ENCODE measurements around the gene SEC23IP.

The SEC23IP gene

DNA sequence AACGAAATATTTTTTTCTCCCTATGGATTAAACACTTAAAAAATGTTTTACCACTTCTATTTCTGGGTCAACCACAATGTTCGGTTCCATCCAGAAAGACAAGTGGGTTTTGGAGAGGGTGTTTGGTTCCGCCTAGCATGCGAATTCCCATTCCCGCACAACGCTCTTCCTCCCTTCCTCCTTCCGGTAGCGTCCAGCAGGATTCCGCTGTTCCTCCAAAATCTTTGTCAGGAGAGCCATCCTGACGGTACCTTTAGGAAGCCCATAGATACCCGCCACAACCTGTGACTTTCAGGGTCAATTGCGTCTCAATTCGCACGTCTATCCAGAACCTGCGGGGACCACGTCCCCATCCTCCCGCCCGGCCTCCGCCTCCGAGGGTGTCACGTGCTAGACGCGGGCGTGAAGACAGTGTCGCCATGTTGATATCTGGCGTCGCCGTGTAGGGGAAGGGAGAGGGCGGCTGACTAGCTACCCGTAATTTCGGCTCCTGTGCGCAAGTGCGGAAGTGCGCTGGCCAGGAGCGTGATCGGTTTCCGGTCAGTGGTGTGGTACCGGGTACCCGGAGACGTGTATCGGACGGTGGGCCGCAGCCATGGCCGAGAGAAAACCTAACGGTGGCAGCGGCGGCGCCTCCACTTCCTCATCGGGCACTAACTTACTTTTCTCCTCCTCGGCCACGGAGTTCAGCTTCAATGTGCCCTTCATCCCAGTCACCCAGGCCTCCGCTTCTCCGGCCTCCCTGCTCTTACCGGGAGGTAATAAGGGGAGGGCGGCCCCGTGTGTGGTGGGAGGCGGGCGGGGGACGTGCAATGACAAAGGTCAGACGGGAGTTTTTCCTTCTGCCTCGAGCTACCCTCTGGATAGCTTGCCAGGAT, at the start of gene SEC23IP:
Gene SEC23IP (plus strand): TSS at position 543 of the 878 bp plus-strand sequence. CDS start 53 bp downstream, at position 596.
- Histone ChIP-seq H3K27ac (ENCODE audit: low read depth in 2 of 2, low read length in 2 of 2) (peak within 1 kb of the TSS; percentile 75 to 78), H3K9ac (ENCODE audit: low read depth in 1 of 2, low read length in 2 of 2) (peak within 1 kb of the TSS; percentile 90 to 94), H3K4me1 (ENCODE audit: control insufficient read depth in 2 of 2, insufficient read depth in 2 of 2, low read length in 2 of 2) (peaks cover 7 to 36% of the 10 kb centered on the region in 2 donors), H3K4me3 (ENCODE audit: low read length in 2 of 2) (peak within 1 kb of the TSS; percentile 95 to 98), H3K36me3 (ENCODE audit: control insufficient read depth in 2 of 2, insufficient read depth in 2 of 2, low read length in 2 of 2) (peaks cover 0 to 6% of the 10 kb centered on the region in 2 donors), H3K27me3 (ENCODE audit: control insufficient read depth in 2 of 2, insufficient read depth in 2 of 2, low read length in 2 of 2) (no peaks in the 10 kb centered on the region), H3K9me3 (ENCODE audit: control insufficient read depth in 2 of 2, low read length in 2 of 2) (no peaks in the 10 kb centered on the region)

GRCh38 chr10:119845656-119846055, 46.9 kb upstream of the SEC23IP start:
- H3K9me3 ChIP-seq (ENCODE audit: control insufficient read depth in 2 of 2, low read length in 2 of 2) = no peaks in the 10 kb centered on the region
- no peak overlapping the region for H3K27ac ChIP-seq (ENCODE audit: low read depth in 2 of 2, low read length in 2 of 2)
- peaks cover 66 to 68% of the 10 kb centered on the region in 2 donors for H3K36me3 ChIP-seq (ENCODE audit: control insufficient read depth in 2 of 2, insufficient read depth in 2 of 2, low read length in 2 of 2)
- no peak overlapping the region for H3K9ac ChIP-seq (ENCODE audit: low read depth in 1 of 2, low read length in 2 of 2)
- H3K4me3 ChIP-seq (ENCODE audit: low read length in 2 of 2) = no peak overlapping the region
- H3K27me3 ChIP-seq (ENCODE audit: control insufficient read depth in 2 of 2, insufficient read depth in 2 of 2, low read length in 2 of 2) = no peaks in the 10 kb centered on the region
- no peaks in the 10 kb centered on the region for H3K4me1 ChIP-seq (ENCODE audit: control insufficient read depth in 2 of 2, insufficient read depth in 2 of 2, low read length in 2 of 2)

DNA sequence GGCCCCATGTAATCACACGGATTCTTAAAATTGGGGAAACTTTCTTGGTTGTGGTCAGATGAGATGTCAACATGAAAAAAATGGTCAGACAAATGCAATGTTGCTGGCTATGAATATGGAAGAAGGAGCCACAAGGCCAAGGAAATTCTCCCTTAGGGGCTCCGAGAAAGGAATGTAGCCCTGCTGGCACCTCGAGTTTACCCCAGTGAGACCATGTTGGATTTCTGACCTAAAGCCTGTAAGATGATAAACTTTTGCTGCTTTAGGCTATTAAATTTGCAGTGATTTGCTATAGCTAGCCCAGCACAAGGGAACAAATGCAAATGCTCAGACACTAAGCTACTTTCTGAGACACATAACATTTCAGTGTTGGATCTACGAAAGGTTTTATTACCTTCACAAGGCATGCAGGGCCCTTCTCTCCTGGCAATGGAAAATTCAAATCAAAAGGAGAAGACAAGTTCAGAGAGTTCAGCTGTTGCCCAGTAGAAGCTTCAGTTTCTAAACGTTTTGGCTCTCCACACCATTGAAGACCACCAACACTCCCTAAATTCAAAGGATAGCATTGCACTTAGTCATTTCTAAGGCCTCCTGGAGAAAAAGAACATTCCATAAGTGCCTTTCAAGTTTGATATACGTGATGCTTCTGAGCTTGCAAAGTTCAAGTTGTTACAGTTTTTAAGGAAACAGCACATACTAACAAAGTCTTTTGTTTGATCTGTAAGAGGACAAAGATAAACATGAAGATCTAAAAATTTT, 43.3 kb upstream of the SEC23IP start:
- no peak overlapping the region for H3K27ac ChIP-seq (ENCODE audit: low read depth in 2 of 2, low read length in 2 of 2)
- H3K4me1 ChIP-seq (ENCODE audit: control insufficient read depth in 2 of 2, insufficient read depth in 2 of 2, low read length in 2 of 2) = no peaks in the 10 kb centered on the region
- H3K36me3 ChIP-seq (ENCODE audit: control insufficient read depth in 2 of 2, insufficient read depth in 2 of 2, low read length in 2 of 2) = peaks cover 38 to 64% of the 10 kb centered on the region in 2 donors
- H3K9me3 ChIP-seq (ENCODE audit: control insufficient read depth in 2 of 2, low read length in 2 of 2) = no peaks in the 10 kb centered on the region
- H3K4me3 ChIP-seq (ENCODE audit: low read length in 2 of 2) = no peak overlapping the region
- H3K27me3 ChIP-seq (ENCODE audit: control insufficient read depth in 2 of 2, insufficient read depth in 2 of 2, low read length in 2 of 2) = no peaks in the 10 kb centered on the region
- H3K9ac ChIP-seq (ENCODE audit: low read depth in 1 of 2, low read length in 2 of 2) = no peak overlapping the region

GRCh38 chr10:119849944-119850343, 42.6 kb upstream of the SEC23IP start:
- H3K27ac ChIP-seq (ENCODE audit: low read depth in 2 of 2, low read length in 2 of 2) = no peak overlapping the region
- no peak overlapping the region for H3K9ac ChIP-seq (ENCODE audit: low read depth in 1 of 2, low read length in 2 of 2)
- H3K4me3 ChIP-seq (ENCODE audit: low read length in 2 of 2) = no peak overlapping the region
- H3K9me3 ChIP-seq (ENCODE audit: control insufficient read depth in 2 of 2, low read length in 2 of 2) = no peaks in the 10 kb centered on the region
- no peaks in the 10 kb centered on the region for H3K27me3 ChIP-seq (ENCODE audit: control insufficient read depth in 2 of 2, insufficient read depth in 2 of 2, low read length in 2 of 2)
- no peaks in the 10 kb centered on the region for H3K4me1 ChIP-seq (ENCODE audit: control insufficient read depth in 2 of 2, insufficient read depth in 2 of 2, low read length in 2 of 2)
- peaks cover 31 to 56% of the 10 kb centered on the region in 2 donors for H3K36me3 ChIP-seq (ENCODE audit: control insufficient read depth in 2 of 2, insufficient read depth in 2 of 2, low read length in 2 of 2)

- Histone ChIP-seq H3K9ac (ENCODE audit: low read depth in 1 of 2, low read length in 2 of 2) (no peak overlapping the region), H3K9me3 (ENCODE audit: control insufficient read depth in 2 of 2, low read length in 2 of 2) (no peaks in the 10 kb centered on the region), H3K4me3 (ENCODE audit: low read length in 2 of 2) (no peak overlapping the region), H3K27me3 (ENCODE audit: control insufficient read depth in 2 of 2, insufficient read depth in 2 of 2, low read length in 2 of 2) (no peaks in the 10 kb centered on the region), H3K36me3 (ENCODE audit: control insufficient read depth in 2 of 2, insufficient read depth in 2 of 2, low read length in 2 of 2) (peaks cover 17 to 45% of the 10 kb centered on the region in 2 donors), H3K4me1 (ENCODE audit: control insufficient read depth in 2 of 2, insufficient read depth in 2 of 2, low read length in 2 of 2) (no peaks in the 10 kb centered on the region), H3K27ac (ENCODE audit: low read depth in 2 of 2, low read length in 2 of 2) (no peak overlapping the region)
Observed at GRCh38 chr10:119852277-119852676, 40.3 kb upstream of the SEC23IP start.

DNA sequence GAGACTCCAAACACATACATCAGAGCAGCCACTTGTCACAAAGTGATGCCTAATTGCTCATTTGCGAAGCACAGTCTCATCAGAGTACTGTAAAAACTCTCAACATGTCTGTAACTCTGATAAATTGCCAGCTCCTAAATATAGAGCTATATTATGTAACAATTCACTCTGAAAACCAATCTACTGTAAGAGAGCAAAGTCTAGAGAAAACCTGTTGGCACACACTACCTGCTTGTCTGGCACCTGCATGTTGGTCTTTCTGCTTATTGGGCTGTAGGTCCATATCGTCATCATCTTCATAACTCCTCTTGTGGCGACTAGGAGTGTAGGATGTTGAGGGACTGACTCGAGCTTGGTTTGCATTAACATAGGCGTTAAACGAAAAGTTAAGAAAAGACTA, 39.7 kb upstream of the SEC23IP start:
- Histone ChIP-seq H3K27me3 (ENCODE audit: control insufficient read depth in 2 of 2, insufficient read depth in 2 of 2, low read length in 2 of 2) (no peaks in the 10 kb centered on the region), H3K27ac (ENCODE audit: low read depth in 2 of 2, low read length in 2 of 2) (no peak overlapping the region), H3K4me3 (ENCODE audit: low read length in 2 of 2) (no peak overlapping the region), H3K9me3 (ENCODE audit: control insufficient read depth in 2 of 2, low read length in 2 of 2) (no peaks in the 10 kb centered on the region), H3K4me1 (ENCODE audit: control insufficient read depth in 2 of 2, insufficient read depth in 2 of 2, low read length in 2 of 2) (no peaks in the 10 kb centered on the region), H3K9ac (ENCODE audit: low read depth in 1 of 2, low read length in 2 of 2) (no peak overlapping the region), H3K36me3 (ENCODE audit: control insufficient read depth in 2 of 2, insufficient read depth in 2 of 2, low read length in 2 of 2) (peaks cover 19 to 39% of the 10 kb centered on the region in 2 donors)

DNA sequence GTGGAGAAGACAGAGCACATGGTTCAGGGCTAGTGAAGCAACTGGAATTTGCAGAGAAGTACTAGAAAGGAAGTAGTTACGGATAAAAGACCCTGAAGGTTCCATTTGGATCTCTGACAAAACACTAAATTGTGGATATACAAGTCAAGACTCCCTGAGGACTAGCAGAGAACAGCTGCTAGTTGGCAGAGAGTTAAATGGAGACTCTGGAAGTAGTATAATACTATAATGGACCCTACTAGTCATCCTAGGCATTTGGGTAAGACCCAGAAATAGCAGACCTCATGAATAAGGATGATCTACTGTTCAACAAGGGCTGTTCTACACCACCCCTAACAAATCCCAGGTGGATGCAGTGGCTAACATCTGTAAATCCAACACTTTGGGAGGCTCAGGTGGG, 39.0 kb upstream of the SEC23IP start:
- H3K9ac ChIP-seq (ENCODE audit: low read depth in 1 of 2, low read length in 2 of 2) = no peak overlapping the region
- H3K9me3 ChIP-seq (ENCODE audit: control insufficient read depth in 2 of 2, low read length in 2 of 2) = no peaks in the 10 kb centered on the region
- no peak overlapping the region for H3K4me3 ChIP-seq (ENCODE audit: low read length in 2 of 2)
- no peaks in the 10 kb centered on the region for H3K4me1 ChIP-seq (ENCODE audit: control insufficient read depth in 2 of 2, insufficient read depth in 2 of 2, low read length in 2 of 2)
- H3K27me3 ChIP-seq (ENCODE audit: control insufficient read depth in 2 of 2, insufficient read depth in 2 of 2, low read length in 2 of 2) = no peaks in the 10 kb centered on the region
- no peak overlapping the region for H3K27ac ChIP-seq (ENCODE audit: low read depth in 2 of 2, low read length in 2 of 2)
- H3K36me3 ChIP-seq (ENCODE audit: control insufficient read depth in 2 of 2, insufficient read depth in 2 of 2, low read length in 2 of 2) = peaks cover 23 to 43% of the 10 kb centered on the region in 2 donors

GRCh38 chr10:119858063-119858462, 34.5 kb upstream of the SEC23IP start:
- no peaks in the 10 kb centered on the region for H3K27me3 ChIP-seq (ENCODE audit: control insufficient read depth in 2 of 2, insufficient read depth in 2 of 2, low read length in 2 of 2)
- no peak overlapping the region for H3K27ac ChIP-seq (ENCODE audit: low read depth in 2 of 2, low read length in 2 of 2)
- no peaks in the 10 kb centered on the region for H3K4me1 ChIP-seq (ENCODE audit: control insufficient read depth in 2 of 2, insufficient read depth in 2 of 2, low read length in 2 of 2)
- peaks cover 10 to 23% of the 10 kb centered on the region in 2 donors for H3K36me3 ChIP-seq (ENCODE audit: control insufficient read depth in 2 of 2, insufficient read depth in 2 of 2, low read length in 2 of 2)
- H3K9ac ChIP-seq (ENCODE audit: low read depth in 1 of 2, low read length in 2 of 2) = no peak overlapping the region
- no peak overlapping the region for H3K4me3 ChIP-seq (ENCODE audit: low read length in 2 of 2)
- H3K9me3 ChIP-seq (ENCODE audit: control insufficient read depth in 2 of 2, low read length in 2 of 2) = no peaks in the 10 kb centered on the region

GRCh38 chr10:119859420-119860258, 32.9 kb upstream of the SEC23IP start:
- Histone ChIP-seq H3K4me1 (ENCODE audit: control insufficient read depth in 2 of 2, insufficient read depth in 2 of 2, low read length in 2 of 2) (no peaks in the 10 kb centered on the region), H3K27ac (ENCODE audit: low read depth in 2 of 2, low read length in 2 of 2) (no peak overlapping the region), H3K4me3 (ENCODE audit: low read length in 2 of 2) (no peak overlapping the region), H3K9ac (ENCODE audit: low read depth in 1 of 2, low read length in 2 of 2) (no peak overlapping the region), H3K27me3 (ENCODE audit: control insufficient read depth in 2 of 2, insufficient read depth in 2 of 2, low read length in 2 of 2) (no peaks in the 10 kb centered on the region), H3K9me3 (ENCODE audit: control insufficient read depth in 2 of 2, low read length in 2 of 2) (no peaks in the 10 kb centered on the region), H3K36me3 (ENCODE audit: control insufficient read depth in 2 of 2, insufficient read depth in 2 of 2, low read length in 2 of 2) (peaks cover 10 to 12% of the 10 kb centered on the region in 2 donors)
